Activated T-cell treated with anti-CD3 and anti-CD28 coated beads, Interleukin-2, amount 50 U/mL, for 4 hours (primary cell): ENCODE results near the gene RARRES2. TPM values are rescaled to one million over a fixed set of nuclear protein-coding genes. Genes with fewer than 3 reads are reported as not detected.

Source experiments
- ATAC-seq, 2 donors: fragments of 200-7000 bp; cut with Tn5 transposase; one replicate each; pipeline ENCODE4 v1.10.0; 2021
- DNase-seq: peaks from one replicate; pipeline ENCODE4 v3.0.0-alpha.2; 2020
- H3K27me3 Mint-ChIP-seq: one replicate; pipeline ENCODE4 v1.8.0; 2021; ENCODE audit warnings: low read depth, mixed read lengths
- H3K36me3 Mint-ChIP-seq: one replicate; pipeline ENCODE4 v1.8.0; 2022; ENCODE audit warnings: mixed read lengths; ENCODE audit not compliant: insufficient read depth
- H3K4me1 Mint-ChIP-seq: one replicate; pipeline ENCODE4 v1.8.0; 2021; ENCODE audit warnings: low read depth, mixed read lengths
- H3K4me3 Mint-ChIP-seq: one replicate; pipeline ENCODE4 v1.8.0; 2021; ENCODE audit warnings: mild to moderate bottlenecking, moderate library complexity, mixed read lengths
- H3K9me3 Mint-ChIP-seq: one replicate; pipeline ENCODE4 v1.8.0; 2021; ENCODE audit warnings: mixed read lengths
- total RNA-seq, 3 donors: library from RNA; stranded (reverse); gene quantifications; one replicate each; pipeline ENCODE4 v1.2.1, GENCODE V29; 2021

Gene RARRES2
- total RNA-seq, 3 donors from 2014 or later: 1.2 to 1.4 (median 1.3) TPM

- Mint-ChIP-seq H3K9me3 (no peaks in the 10 kb centered on the region), H3K4me1 (no peaks in the 10 kb centered on the region), H3K36me3 (peaks cover 21% of the 10 kb centered on the region), H3K4me3 (no peak overlapping the region), H3K27me3 (no peaks in the 10 kb centered on the region)
- DNase-seq (no peak), ATAC-seq (no peak)
Observed at GRCh38 chr7:150330211-150330885, 11.1 kb downstream of the RARRES2 start.

DNA sequence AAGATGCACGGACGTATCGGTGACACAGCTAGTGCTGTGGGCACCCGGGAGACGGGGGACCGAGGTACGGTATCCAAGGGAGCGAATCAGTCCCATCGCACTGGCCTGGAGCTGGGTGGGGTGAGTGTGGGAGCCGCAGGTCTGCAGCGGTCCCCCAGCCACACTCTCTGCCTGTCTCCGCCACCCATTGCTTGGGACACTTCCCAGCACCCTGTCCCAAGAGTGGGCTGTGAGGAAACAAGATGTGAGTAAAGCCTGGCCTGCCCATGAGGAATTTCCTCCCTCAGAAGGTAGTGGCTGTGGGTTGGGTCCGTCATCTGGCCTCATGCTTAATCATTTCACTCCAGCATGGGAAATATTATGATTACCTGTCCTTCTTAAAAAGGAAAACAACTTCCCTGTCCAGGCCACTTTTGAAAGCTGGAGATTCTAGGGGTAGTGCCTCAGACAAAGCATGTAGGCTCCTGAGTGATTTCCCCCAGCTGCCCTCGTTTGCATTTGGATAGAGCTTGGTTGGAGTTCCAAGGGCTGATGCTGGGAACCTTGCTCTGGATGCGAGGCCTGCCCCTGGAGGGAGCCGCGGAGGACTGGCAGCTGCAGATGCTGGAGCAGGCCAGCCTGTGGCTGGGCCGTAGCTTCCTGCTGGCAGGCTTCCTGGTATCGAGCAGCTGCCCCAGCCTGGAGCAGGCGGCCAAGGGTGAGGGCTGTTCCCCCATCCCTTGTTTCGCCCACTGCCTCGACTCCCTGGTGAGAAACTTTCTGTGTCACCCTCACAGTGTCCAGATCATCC, 11.9 kb downstream of the RARRES2 start:
- no peaks in the 10 kb centered on the region for H3K27me3 Mint-ChIP-seq
- H3K36me3 Mint-ChIP-seq: peaks cover 21% of the 10 kb centered on the region
- ATAC-seq: no peak

GRCh38 chr7:150327308-150327707, 14.1 kb downstream of the RARRES2 start:
- no peak overlapping the region for H3K4me3 Mint-ChIP-seq
- peaks cover 23% of the 10 kb centered on the region for H3K36me3 Mint-ChIP-seq
- H3K9me3 Mint-ChIP-seq: no peaks in the 10 kb centered on the region
- ATAC-seq: no peak
- no peak for DNase-seq
- H3K4me1 Mint-ChIP-seq: peaks cover 22% of the 10 kb centered on the region
- no peaks in the 10 kb centered on the region for H3K27me3 Mint-ChIP-seq

More for the DNA sequence above, 11.9 kb downstream of the RARRES2 start:
- no peak for DNase-seq
- Mint-ChIP-seq H3K4me3 (no peak overlapping the region), H3K4me1 (peaks cover 7% of the 10 kb centered on the region), H3K9me3 (no peaks in the 10 kb centered on the region)

DNA sequence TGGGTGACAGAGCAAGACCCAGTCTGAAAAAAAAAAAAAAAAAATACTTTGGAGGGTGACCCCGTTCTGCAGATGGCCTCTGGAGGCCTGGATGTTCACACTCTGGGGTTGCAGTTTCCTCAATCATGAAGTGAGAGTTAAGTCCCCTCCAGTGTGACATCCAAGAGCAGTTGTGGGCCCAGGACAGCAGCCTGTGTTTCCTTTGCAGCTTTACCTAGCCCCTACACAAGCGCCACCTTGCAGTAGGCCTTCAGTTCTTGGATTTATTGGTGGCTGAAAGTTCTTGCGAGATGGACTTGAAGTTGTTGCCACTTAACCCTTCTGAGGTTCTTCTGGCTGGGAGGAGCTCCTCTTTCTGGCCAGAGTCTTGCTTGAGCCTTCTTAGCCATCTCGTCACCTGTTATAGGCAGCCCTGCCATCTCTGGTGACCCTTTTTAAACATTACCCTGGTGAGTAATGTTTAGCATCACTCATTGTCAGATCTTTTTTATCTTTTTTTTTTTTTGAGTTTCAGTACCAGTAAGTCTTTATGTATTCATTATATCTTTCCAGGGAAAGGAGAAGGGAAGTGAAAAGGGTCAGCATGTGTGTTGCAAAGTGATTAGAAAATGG, 14.7 kb downstream of the RARRES2 start:
- no peaks in the 10 kb centered on the region for H3K27me3 Mint-ChIP-seq
- peaks cover 23% of the 10 kb centered on the region for H3K36me3 Mint-ChIP-seq
- H3K4me1 Mint-ChIP-seq: peaks cover 27% of the 10 kb centered on the region
- no peaks in the 10 kb centered on the region for H3K9me3 Mint-ChIP-seq
- H3K4me3 Mint-ChIP-seq: no peak overlapping the region
- ATAC-seq: no peak
- DNase-seq: no peak

DNA sequence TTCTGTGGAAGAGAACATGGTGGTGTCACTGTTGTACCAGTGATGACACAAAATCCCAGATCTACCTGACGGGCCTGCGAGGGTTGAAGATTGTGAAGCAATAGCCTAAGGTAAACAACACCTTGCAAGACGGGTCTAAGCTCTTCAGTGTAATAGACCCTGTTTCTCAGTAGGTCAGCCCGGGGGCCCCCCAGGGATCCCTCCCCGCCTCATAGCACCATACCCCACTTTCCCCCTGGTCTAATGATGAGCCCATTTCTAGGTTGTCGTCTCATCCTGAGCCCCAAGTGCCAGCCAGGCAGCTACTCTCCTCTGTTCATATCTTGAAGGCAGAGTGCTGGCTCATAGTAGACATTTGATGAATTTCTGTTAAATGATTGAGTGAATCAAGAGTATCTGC, 15.5 kb downstream of the RARRES2 start:
- no peak for ATAC-seq
- Mint-ChIP-seq H3K36me3 (peaks cover 19% of the 10 kb centered on the region), H3K27me3 (no peaks in the 10 kb centered on the region), H3K4me1 (peaks cover 34% of the 10 kb centered on the region), H3K9me3 (no peaks in the 10 kb centered on the region), H3K4me3 (no peak overlapping the region)
- DNase-seq: no peak

- Mint-ChIP-seq H3K4me1 (peaks cover 40% of the 10 kb centered on the region), H3K27me3 (no peaks in the 10 kb centered on the region), H3K4me3 (peak overlapping the region; percentile 96), H3K9me3 (no peaks in the 10 kb centered on the region), H3K36me3 (peaks cover 19% of the 10 kb centered on the region)
- DNase-seq (no peak), ATAC-seq (no peak)
Observed at GRCh38 chr7:150325110-150325611, 16.3 kb downstream of the RARRES2 start.

- Mint-ChIP-seq H3K4me1 (peaks cover 44% of the 10 kb centered on the region), H3K36me3 (peaks cover 19% of the 10 kb centered on the region), H3K4me3 (peak overlapping the region; percentile 96), H3K9me3 (no peaks in the 10 kb centered on the region), H3K27me3 (no peaks in the 10 kb centered on the region)
- DNase-seq (no peak), ATAC-seq (no peak)
Observed at GRCh38 chr7:150324373-150324961, 17.0 kb downstream of the RARRES2 start.

GRCh38 chr7:150323682-150324372, 17.6 kb downstream of the RARRES2 start:
- Mint-ChIP-seq H3K9me3 (no peaks in the 10 kb centered on the region), H3K27me3 (no peaks in the 10 kb centered on the region), H3K36me3 (peaks cover 16% of the 10 kb centered on the region), H3K4me1 (peaks cover 46% of the 10 kb centered on the region), H3K4me3 (peak overlapping the region; percentile 96)
- peak; percentile 30 to 31 for ATAC-seq
- DNase-seq: no peak

GRCh38 chr7:150322833-150323681, 18.4 kb downstream of the RARRES2 start, which contains the start of the genes ACTR3C and LRRC61:
TSS of gene ACTR3C (minus strand) at chr7:150323545. CDS start at chr7:150295296, 28,249 bp downstream.
TSS of gene LRRC61 (plus strand) at chr7:150323355. CDS start at chr7:150336862, 13,507 bp downstream.
- H3K9me3 Mint-ChIP-seq: no peaks in the 10 kb centered on the region
- peaks cover 17% of the 10 kb centered on the region for H3K36me3 Mint-ChIP-seq
- H3K4me1 Mint-ChIP-seq: peaks cover 47% of the 10 kb centered on the region
- ATAC-seq (peak; percentile 41 to 54), DNase-seq (peak; percentile 55)
- no peaks in the 10 kb centered on the region for H3K27me3 Mint-ChIP-seq
- peak within 1 kb of the TSS; percentile 96 for H3K4me3 Mint-ChIP-seq

- no peaks in the 10 kb centered on the region for H3K9me3 Mint-ChIP-seq
- H3K4me3 Mint-ChIP-seq: peak overlapping the region; percentile 96
- no peaks in the 10 kb centered on the region for H3K27me3 Mint-ChIP-seq
Observed at GRCh38 chr7:150322114-150322832, 19.2 kb downstream of the RARRES2 start.

DNA sequence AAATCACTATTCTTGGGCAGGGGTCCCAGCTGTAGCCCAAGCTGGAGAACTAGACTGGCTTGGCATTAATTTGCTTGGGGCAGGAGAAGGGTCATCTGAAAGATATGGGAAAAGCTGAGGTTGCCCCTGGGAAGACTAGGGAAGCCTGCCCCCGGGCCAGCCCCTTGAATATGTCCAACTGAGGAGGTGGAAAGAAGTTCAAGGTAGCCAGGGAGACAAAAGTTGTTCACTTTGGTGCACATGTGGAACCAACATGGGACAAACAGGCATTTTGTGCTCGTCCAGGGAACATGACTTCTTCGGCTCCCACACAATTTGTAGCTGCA, 19.7 kb downstream of the RARRES2 start:
- no peak for ATAC-seq
- Mint-ChIP-seq H3K36me3 (peaks cover 15% of the 10 kb centered on the region), H3K4me1 (peaks cover 47% of the 10 kb centered on the region), H3K9me3 (no peaks in the 10 kb centered on the region), H3K27me3 (no peaks in the 10 kb centered on the region), H3K4me3 (peak overlapping the region; percentile 96)
- no peak for DNase-seq

More at GRCh38 chr7:150322114-150322832, 19.2 kb downstream of the RARRES2 start:
- DNase-seq (peak; percentile 61), ATAC-seq (peak; percentile 17 to 27)
- Mint-ChIP-seq H3K4me1 (peaks cover 47% of the 10 kb centered on the region), H3K36me3 (peaks cover 19% of the 10 kb centered on the region)

DNA sequence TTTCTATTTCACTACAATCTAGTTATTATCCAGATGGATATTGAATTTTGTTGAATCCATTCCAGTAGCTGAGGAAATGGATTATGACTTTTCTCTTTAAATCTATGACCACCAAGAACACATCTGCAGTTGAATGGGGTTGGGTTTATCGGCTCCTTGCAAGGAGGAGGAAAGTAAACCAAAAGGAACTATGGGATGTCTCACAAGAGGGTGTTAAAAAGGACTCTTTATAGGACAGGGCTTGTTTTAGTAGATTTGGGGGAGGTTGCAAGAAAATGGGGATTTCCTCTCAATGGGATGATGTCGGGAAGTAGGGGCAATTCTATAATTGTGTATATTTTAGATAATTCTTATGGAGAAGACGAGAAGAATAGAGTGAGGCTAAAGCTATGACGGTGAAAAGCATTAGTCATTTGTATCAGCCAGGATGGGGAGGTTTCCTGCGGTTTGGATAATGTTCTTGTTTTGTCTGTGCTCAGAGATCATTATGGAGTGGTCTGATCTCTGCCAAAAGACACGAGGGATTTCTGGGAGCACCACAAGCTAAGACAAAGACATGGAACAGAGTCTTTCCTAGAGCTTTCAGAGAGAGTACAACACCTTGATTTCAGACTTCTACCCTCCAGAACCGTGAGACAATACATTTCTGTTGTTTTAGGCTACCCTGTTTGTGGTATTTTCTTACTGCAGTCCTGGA, 23.5 kb downstream of the RARRES2 start:
- Mint-ChIP-seq H3K36me3 (peaks cover 11% of the 10 kb centered on the region), H3K4me3 (no peak overlapping the region)

More for the DNA sequence above, 23.5 kb downstream of the RARRES2 start:
- peaks cover 31% of the 10 kb centered on the region for H3K4me1 Mint-ChIP-seq
- DNase-seq (no peak), ATAC-seq (no peak)
- H3K9me3 Mint-ChIP-seq: no peaks in the 10 kb centered on the region
- no peaks in the 10 kb centered on the region for H3K27me3 Mint-ChIP-seq
